Measurements from ENCODE around the gene MAML3.

DNA sequence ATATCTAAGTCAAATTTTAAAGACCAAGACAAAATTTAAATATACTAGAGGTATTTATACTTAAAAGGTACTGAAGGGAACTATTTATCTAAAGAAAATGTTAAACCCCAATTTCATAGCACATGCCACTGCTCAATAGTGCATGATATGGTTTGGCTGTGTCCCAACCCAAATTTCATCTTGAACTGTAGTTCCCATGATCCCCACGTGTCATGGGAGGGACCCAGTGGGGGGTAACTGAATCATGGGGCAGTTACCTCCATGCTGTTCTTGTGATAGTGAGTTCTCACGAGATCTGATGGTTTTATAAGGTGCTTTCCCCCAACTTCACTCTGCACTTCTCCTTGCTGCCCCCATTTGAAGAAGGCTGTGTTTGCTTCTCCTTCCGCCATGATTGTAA lies 32.3 kb downstream of the MAML3 start:
- TF ChIP-seq POLR2A (IDR thresholded peaks at IDR 0.05), result no peak
- TF ChIP-seq, protein P1, sequence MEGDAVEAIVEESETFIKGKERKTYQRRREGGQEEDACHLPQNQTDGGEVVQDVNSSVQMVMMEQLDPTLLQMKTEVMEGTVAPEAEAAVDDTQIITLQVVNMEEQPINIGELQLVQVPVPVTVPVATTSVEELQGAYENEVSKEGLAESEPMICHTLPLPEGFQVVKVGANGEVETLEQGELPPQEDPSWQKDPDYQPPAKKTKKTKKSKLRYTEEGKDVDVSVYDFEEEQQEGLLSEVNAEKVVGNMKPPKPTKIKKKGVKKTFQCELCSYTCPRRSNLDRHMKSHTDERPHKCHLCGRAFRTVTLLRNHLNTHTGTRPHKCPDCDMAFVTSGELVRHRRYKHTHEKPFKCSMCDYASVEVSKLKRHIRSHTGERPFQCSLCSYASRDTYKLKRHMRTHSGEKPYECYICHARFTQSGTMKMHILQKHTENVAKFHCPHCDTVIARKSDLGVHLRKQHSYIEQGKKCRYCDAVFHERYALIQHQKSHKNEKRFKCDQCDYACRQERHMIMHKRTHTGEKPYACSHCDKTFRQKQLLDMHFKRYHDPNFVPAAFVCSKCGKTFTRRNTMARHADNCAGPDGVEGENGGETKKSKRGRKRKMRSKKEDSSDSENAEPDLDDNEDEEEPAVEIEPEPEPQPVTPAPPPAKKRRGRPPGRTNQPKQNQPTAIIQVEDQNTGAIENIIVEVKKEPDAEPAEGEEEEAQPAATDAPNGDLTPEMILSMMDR (IDR thresholded peaks at IDR 0.05), result no peak
